Endodermal cell (in vitro differentiated cells): ENCODE results near the gene ZFYVE9. TPM values are rescaled to one million over a fixed set of nuclear protein-coding genes. Genes with fewer than 3 reads are reported as not detected.

Experiments
- DNase-seq: peaks from one replicate; pipeline ENCODE4 v3.0.0-alpha.2; 2017
- H3K27ac ChIP-seq: 2 replicates; pipeline ENCODE4 v1.5.1; 2013; ENCODE audit warnings: mild to moderate bottlenecking, low read depth, low read length, moderate library complexity
- H3K27me3 ChIP-seq: 2 replicates; pipeline ENCODE4 v1.6.1; 2013; ENCODE audit warnings: mild to moderate bottlenecking, low read length, moderate library complexity; ENCODE audit not compliant: insufficient read depth, control insufficient read depth, poor library complexity, severe bottlenecking
- H3K36me3 ChIP-seq: 2 replicates; pipeline ENCODE4 v1.7.0; 2013; ENCODE audit warnings: mild to moderate bottlenecking, low read length, moderate library complexity; ENCODE audit not compliant: control insufficient read depth, insufficient read depth
- H3K4me1 ChIP-seq: one replicate; pipeline ENCODE4 v1.7.0; 2013; ENCODE audit warnings: low read length; ENCODE audit not compliant: control insufficient read depth, insufficient read depth
- H3K4me3 ChIP-seq: 2 replicates; pipeline ENCODE4 v1.5.1; 2013; ENCODE audit warnings: mild to moderate bottlenecking, low read length, moderate library complexity
- H3K9ac ChIP-seq: 2 replicates; pipeline ENCODE4 v1.6.1; 2013; ENCODE audit warnings: mild to moderate bottlenecking, low read length, moderate library complexity; ENCODE audit not compliant: poor library complexity, severe bottlenecking; ENCODE audit errors: extremely low read depth
- H3K9me3 ChIP-seq: 2 replicates; pipeline ENCODE4 v1.6.1; 2013; ENCODE audit warnings: mild to moderate bottlenecking, low read length, moderate library complexity; ENCODE audit not compliant: control insufficient read depth
- H3K27ac Mint-ChIP-seq: 2 replicates; pipeline ENCODE4 v1.8.0; 2020; ENCODE audit warnings: mixed read lengths
- H3K27me3 Mint-ChIP-seq: 2 replicates; pipeline ENCODE4 v1.8.0; 2021; ENCODE audit warnings: mild to moderate bottlenecking, mixed read lengths; ENCODE audit not compliant: insufficient read depth
- H3K36me3 Mint-ChIP-seq: 2 replicates; pipeline ENCODE4 v1.8.0; 2020; ENCODE audit warnings: low read depth, mixed read lengths
- H3K4me1 Mint-ChIP-seq: 2 replicates; pipeline ENCODE4 v1.8.0; 2020; ENCODE audit warnings: mixed read lengths
- H3K4me3 Mint-ChIP-seq: 2 replicates; pipeline ENCODE4 v1.8.0; 2020; ENCODE audit warnings: mild to moderate bottlenecking, moderate library complexity, mixed read lengths
- H3K9me3 Mint-ChIP-seq: 2 replicates; pipeline ENCODE4 v1.8.0; 2020; ENCODE audit warnings: mild to moderate bottlenecking, mixed read lengths
- WGBS, 2 experiments: methylation state at CpG; one replicate each; pipeline versions ENCODE4 v1.1.5 to v1.1.7; 2013; ENCODE audit warnings: missing lambda C conversion rate in 2 of 2, mixed read lengths in 1 of 2; ENCODE audit not compliant: insufficient coverage in 1 of 2, insufficient read length in 1 of 2; 5-methylcytosine and 5-hydroxymethylcytosine counted together
- total RNA-seq, 2 donors: library from RNA; stranded (reverse); fragmentation: NEBNext Ultra II Directional in 1 of 2; extraction: Animal tissue kit (Norgen Biotek cat#: 25700) in 1 of 2; gene quantifications; 2 replicates in 1 of 2; 3 replicates in 1 of 2; pipeline ENCODE4 v1.2.1, GENCODE V29; 2021
- TF ChIP-seq, protein P1 (sequence below): fragments of 200-600 bp; sonication (generic); conservative IDR thresholded peaks from 2 replicates; pipeline ENCODE4 v1.5.0; 2021; ENCODE audit warnings: antibody characterized with exemption, mild to moderate bottlenecking

Gene ZFYVE9
- total RNA-seq, 2 donors from 2014 or later: 34.3 to 40.5 TPM

DNA sequence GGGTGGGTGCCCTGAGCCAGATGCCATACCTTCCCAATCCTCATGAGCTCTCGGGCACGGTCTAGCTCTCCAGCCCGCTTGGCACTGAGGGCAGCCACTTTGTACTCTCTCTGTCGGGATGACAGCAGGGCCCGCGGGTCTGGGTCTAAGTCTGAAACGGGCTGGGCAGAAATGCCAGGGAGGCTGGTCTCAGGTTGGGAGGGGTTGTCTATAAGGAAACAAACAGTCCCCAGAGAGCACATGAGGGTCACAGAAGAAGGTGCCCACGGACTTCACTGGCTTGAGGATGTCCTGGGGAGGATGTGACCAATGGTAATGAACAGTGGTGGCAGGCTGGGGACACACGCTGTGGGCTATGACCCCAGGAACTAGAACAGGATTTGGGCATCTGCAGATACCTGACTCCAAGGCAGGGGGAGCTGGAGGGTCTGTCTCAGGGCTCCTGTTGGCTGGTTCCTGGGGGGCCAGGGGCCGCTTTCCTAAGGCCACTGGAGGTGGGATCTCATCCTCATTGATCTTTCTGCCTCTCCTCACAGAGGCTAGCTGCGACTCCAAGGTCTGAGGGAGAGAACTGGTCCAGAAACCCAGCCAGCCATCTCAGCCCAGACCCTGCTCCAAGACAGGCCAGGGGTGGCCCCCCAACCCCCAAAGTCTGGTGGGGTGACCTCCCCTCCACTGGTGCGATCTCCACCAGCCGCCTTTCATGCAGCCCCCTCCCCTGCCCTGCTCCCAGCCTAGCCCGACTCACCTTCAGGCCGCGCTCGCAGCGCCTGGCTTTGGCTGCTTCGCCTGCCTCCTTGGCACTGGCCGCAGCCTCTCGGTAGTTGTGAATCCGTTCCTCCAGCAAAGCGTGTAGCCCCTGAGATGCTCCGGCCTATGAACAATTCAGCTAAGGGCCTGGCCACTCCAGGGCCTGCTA lies 218.0 kb downstream of the ZFYVE9 start:
- H3K9me3 ChIP-seq: no peaks in the 10 kb centered on the region
- no peak overlapping the region for H3K27ac ChIP-seq
- H3K27me3 Mint-ChIP-seq: no peaks in the 10 kb centered on the region
- no peak overlapping the region for H3K9ac ChIP-seq
- 94 to 96% methylated on average over 15 to 24 of the region's 24 CpGs for WGBS, 2 experiments
- no peak overlapping the region for H3K4me3 Mint-ChIP-seq
- no peaks in the 10 kb centered on the region for H3K4me1 ChIP-seq
- TF ChIP-seq, protein P1, sequence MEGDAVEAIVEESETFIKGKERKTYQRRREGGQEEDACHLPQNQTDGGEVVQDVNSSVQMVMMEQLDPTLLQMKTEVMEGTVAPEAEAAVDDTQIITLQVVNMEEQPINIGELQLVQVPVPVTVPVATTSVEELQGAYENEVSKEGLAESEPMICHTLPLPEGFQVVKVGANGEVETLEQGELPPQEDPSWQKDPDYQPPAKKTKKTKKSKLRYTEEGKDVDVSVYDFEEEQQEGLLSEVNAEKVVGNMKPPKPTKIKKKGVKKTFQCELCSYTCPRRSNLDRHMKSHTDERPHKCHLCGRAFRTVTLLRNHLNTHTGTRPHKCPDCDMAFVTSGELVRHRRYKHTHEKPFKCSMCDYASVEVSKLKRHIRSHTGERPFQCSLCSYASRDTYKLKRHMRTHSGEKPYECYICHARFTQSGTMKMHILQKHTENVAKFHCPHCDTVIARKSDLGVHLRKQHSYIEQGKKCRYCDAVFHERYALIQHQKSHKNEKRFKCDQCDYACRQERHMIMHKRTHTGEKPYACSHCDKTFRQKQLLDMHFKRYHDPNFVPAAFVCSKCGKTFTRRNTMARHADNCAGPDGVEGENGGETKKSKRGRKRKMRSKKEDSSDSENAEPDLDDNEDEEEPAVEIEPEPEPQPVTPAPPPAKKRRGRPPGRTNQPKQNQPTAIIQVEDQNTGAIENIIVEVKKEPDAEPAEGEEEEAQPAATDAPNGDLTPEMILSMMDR: peak; percentile 55
- H3K36me3 ChIP-seq: peaks cover 96% of the 10 kb centered on the region
- H3K9me3 Mint-ChIP-seq: no peaks in the 10 kb centered on the region
- no peaks in the 10 kb centered on the region for H3K27me3 ChIP-seq
- no peak for DNase-seq
- no peak overlapping the region for H3K4me3 ChIP-seq
- H3K27ac Mint-ChIP-seq: no peak overlapping the region
- peaks cover 76% of the 10 kb centered on the region for H3K36me3 Mint-ChIP-seq
- H3K4me1 Mint-ChIP-seq: peaks cover 3% of the 10 kb centered on the region

DNA sequence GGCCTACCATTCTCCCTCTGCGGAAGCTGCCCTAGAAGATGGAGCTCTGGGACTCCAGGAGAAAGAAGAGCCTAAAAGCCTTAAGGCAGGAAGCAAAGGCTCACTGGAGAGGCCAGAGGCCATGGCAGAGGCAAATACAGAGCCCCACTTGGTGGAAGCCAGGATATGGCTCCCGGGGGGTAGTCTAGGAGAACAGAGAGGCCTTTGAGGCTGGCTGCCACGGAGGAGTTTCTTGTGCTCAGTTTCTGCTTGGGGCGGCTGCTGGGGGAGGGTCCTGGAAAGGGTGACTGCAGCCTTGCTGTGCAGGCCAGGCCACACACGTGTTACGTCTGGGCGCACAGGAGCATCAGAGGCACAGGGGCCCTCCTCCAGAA lies 218.7 kb downstream of the ZFYVE9 start:
- Histone ChIP-seq H3K9me3 (no peaks in the 10 kb centered on the region), H3K27me3 (no peaks in the 10 kb centered on the region), H3K4me1 (no peaks in the 10 kb centered on the region), H3K9ac (no peak overlapping the region), H3K36me3 (peaks cover 90% of the 10 kb centered on the region), H3K4me3 (no peak overlapping the region), H3K27ac (no peak overlapping the region)
- H3K36me3 Mint-ChIP-seq: peaks cover 70% of the 10 kb centered on the region
- H3K27me3 Mint-ChIP-seq: no peaks in the 10 kb centered on the region
- H3K4me3 Mint-ChIP-seq: no peak overlapping the region
- no peak for DNase-seq
- TF ChIP-seq, protein P1: no peak
- peaks cover 9% of the 10 kb centered on the region for H3K4me1 Mint-ChIP-seq
- no peaks in the 10 kb centered on the region for H3K9me3 Mint-ChIP-seq
- no peak overlapping the region for H3K27ac Mint-ChIP-seq
- WGBS, 2 experiments: 71 to 93% methylated on average over 1 to 7 of the region's 7 CpGs

DNA sequence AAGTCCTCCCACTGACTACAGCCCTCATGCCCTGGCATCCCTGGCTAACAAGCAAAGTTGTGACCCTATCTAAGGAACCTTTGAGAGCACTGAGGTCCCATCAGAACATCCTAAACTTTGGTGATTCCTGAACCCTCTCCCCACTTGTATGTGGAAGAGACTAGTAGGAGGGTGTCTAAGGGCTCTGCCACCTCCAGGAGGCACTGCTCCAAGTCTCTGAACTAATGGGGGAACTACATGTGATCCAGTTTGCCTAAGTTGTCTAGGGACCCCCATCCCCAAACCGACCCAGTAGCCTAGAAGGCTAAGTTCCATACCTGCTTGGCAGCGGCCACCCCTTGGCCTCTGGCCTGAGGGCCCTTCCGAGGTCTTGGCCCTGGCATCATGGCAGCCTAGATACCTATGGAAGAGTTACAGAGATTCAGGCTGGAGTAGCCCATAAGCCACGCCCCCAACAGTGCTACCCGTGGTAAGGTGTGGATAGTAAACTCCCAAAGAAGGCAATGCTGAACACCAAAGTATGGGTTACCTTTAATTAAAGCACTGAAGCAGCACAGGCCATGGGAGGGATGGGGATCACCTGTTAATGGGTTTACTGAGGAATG lies 222.4 kb downstream of the ZFYVE9 start:
- H3K27ac ChIP-seq: no peak overlapping the region
- no peaks in the 10 kb centered on the region for H3K4me1 ChIP-seq
- 88 to 89% methylated on average over 5 of the region's 5 CpGs for WGBS, 2 experiments
- TF ChIP-seq, protein P1: peak; percentile 53
- H3K4me3 ChIP-seq: peak overlapping the region; percentile 96
- H3K36me3 ChIP-seq: peaks cover 52% of the 10 kb centered on the region
- H3K4me1 Mint-ChIP-seq: peaks cover 22% of the 10 kb centered on the region
- peaks cover 38% of the 10 kb centered on the region for H3K36me3 Mint-ChIP-seq
- no peaks in the 10 kb centered on the region for H3K27me3 Mint-ChIP-seq
- no peaks in the 10 kb centered on the region for H3K9me3 Mint-ChIP-seq
- peak overlapping the region; percentile 94 for H3K4me3 Mint-ChIP-seq
- H3K9ac ChIP-seq: peak overlapping the region; percentile 84
- H3K27me3 ChIP-seq: no peaks in the 10 kb centered on the region
- peak; percentile 66 for DNase-seq
- H3K27ac Mint-ChIP-seq: peak overlapping the region; percentile 52
- H3K9me3 ChIP-seq: no peaks in the 10 kb centered on the region
